SK-N-SH treated with all-trans-retinoic acid at 6 μM for 48 hours (cell line): Measurements from ENCODE around the gene STK33.

ENCODE experiments used
- ATAC-seq: fragments of 200-7000 bp; cut with Tn5 transposase; 3 replicates; pipeline ENCODE4 v1.9.1; 2020; ENCODE audit warnings: mild to moderate bottlenecking, moderate library complexity
- ARNTL ChIP-seq: fragments of 450-650 bp; formaldehyde crosslinking; IDR thresholded peaks from 2 replicates; pipeline ENCODE4 v1.5.0; 2020; ENCODE audit warnings: low read depth, mild to moderate bottlenecking, moderate library complexity, borderline replicate concordance
- BACH2 ChIP-seq: fragments of 250-450 bp; sonication (Bioruptor Pico); IDR thresholded peaks from 2 replicates; pipeline ENCODE4 v1.9.0; 2021; ENCODE audit warnings: mild to moderate bottlenecking, borderline replicate concordance
- CREB5 ChIP-seq: fragments of 250-450 bp; sonication (Bioruptor Pico); IDR thresholded peaks from 2 replicates; pipeline ENCODE4 v1.5.1; 2020; ENCODE audit warnings: low read depth, mild to moderate bottlenecking, moderate library complexity
- CSRNP3 ChIP-seq: fragments of 250-450 bp; sonication (Bioruptor Pico); IDR thresholded peaks from 2 replicates; pipeline ENCODE4 v1.5.1; 2021; ENCODE audit warnings: mild to moderate bottlenecking, moderate library complexity
- ESRRG ChIP-seq: fragments of 250-450 bp; sonication (Bioruptor Pico); IDR thresholded peaks from 2 replicates; pipeline ENCODE4 v1.6.1; 2021; ENCODE audit warnings: mild to moderate bottlenecking
- GLIS3 ChIP-seq: fragments of 250-450 bp; sonication (Bioruptor Pico); IDR thresholded peaks from 2 replicates; pipeline ENCODE4 v1.5.0; 2020; ENCODE audit warnings: mild to moderate bottlenecking, moderate library complexity
- ISL1 ChIP-seq: fragments of 250-450 bp; sonication (Bioruptor Pico); IDR thresholded peaks from 2 replicates; pipeline ENCODE4 v2.1.2; 2022; ENCODE audit warnings: mild to moderate bottlenecking, moderate library complexity
- OSR1 ChIP-seq: fragments of 250-450 bp; sonication (Bioruptor Pico); IDR thresholded peaks from 2 replicates; pipeline ENCODE4 v1.8.0; 2022; ENCODE audit warnings: moderate library complexity, mild to moderate bottlenecking, inconsistent platforms
- PATZ1 ChIP-seq: fragments of 250-450 bp; sonication (Bioruptor Pico); IDR thresholded peaks from 2 replicates; pipeline ENCODE4 v1.8.0; 2020; ENCODE audit warnings: mild to moderate bottlenecking, moderate library complexity, borderline replicate concordance
- POU6F1 ChIP-seq: fragments of 250-450 bp; sonication (Bioruptor Pico); IDR thresholded peaks from 2 replicates; pipeline ENCODE4 v1.8.0; 2021; ENCODE audit warnings: low read depth, mild to moderate bottlenecking, moderate library complexity, borderline replicate concordance
- SNAI2 ChIP-seq: fragments of 250-450 bp; sonication (Bioruptor Pico); IDR thresholded peaks from 2 replicates; pipeline ENCODE4 v1.5.0; 2020; ENCODE audit warnings: mild to moderate bottlenecking, moderate library complexity
- TCF4 ChIP-seq: fragments of 250-450 bp; sonication (Bioruptor Pico); IDR thresholded peaks from 2 replicates; pipeline ENCODE4 v1.8.0; 2021; ENCODE audit warnings: mild to moderate bottlenecking, moderate library complexity, borderline replicate concordance
- TOX ChIP-seq: fragments of 250-450 bp; sonication (Bioruptor Pico); IDR thresholded peaks from 2 replicates; pipeline ENCODE4 v1.8.0; 2021; ENCODE audit warnings: mild to moderate bottlenecking, moderate library complexity, borderline replicate concordance
- TSHZ2 ChIP-seq: fragments of 250-450 bp; sonication (Bioruptor Pico); IDR thresholded peaks from 2 replicates; pipeline ENCODE4 v1.5.0; 2020; ENCODE audit warnings: mild to moderate bottlenecking, moderate library complexity
- ZC3H10 ChIP-seq: fragments of 250-450 bp; sonication (Bioruptor Pico); IDR thresholded peaks from 2 replicates; pipeline ENCODE4 v1.5.1; 2021; ENCODE audit warnings: mild to moderate bottlenecking, moderate library complexity
- ZNF565 ChIP-seq: fragments of 450-650 bp; formaldehyde crosslinking; conservative IDR thresholded peaks from 2 replicates; pipeline ENCODE4 v1.5.0; 2020; ENCODE audit warnings: low read depth, mild to moderate bottlenecking, moderate library complexity
- ZNF8 ChIP-seq: fragments of 450-650 bp; formaldehyde crosslinking; IDR thresholded peaks from 2 replicates; pipeline ENCODE4 v1.5.0; 2020; ENCODE audit warnings: mild to moderate bottlenecking, moderate library complexity

The STK33 gene

GRCh38 chr11:8544807-8545206, 49.2 kb downstream of the STK33 start:
- ATAC-seq, result no peak
- no peak for TF ChIP-seq ESRRG (CRISPR knock-in tag)
- TF ChIP-seq ZNF565 (CRISPR knock-in tag), result no peak
- TF ChIP-seq BACH2 (CRISPR knock-in tag), result no peak
- no peak for TF ChIP-seq TSHZ2 (CRISPR knock-in tag)
- TF ChIP-seq TCF4 (CRISPR knock-in tag), result no peak
- TF ChIP-seq ZNF8, result no peak
- no peak for TF ChIP-seq OSR1
- TF ChIP-seq GLIS3, result no peak
- TF ChIP-seq CREB5 (CRISPR knock-in tag), result no peak
- no peak for TF ChIP-seq ARNTL (CRISPR knock-in tag)
- no peak for TF ChIP-seq TOX (CRISPR knock-in tag)
- TF ChIP-seq CSRNP3, result no peak

GRCh38 chr11:8543278-8543677, 50.8 kb downstream of the STK33 start:
- TF ChIP-seq ZNF565 (CRISPR knock-in tag), result no peak
- peak; percentile 52; the same call in 1 of the 2 replicates for TF ChIP-seq TCF4 (CRISPR knock-in tag)

GRCh38 chr11:8541448-8541847, 52.6 kb downstream of the STK33 start:
- no peak for ATAC-seq
- TF ChIP-seq TOX (CRISPR knock-in tag) (no peak), CSRNP3 (no peak), ISL1 (CRISPR knock-in tag) (no peak), BACH2 (CRISPR knock-in tag) (no peak), ZNF565 (CRISPR knock-in tag) (no peak), PATZ1 (CRISPR knock-in tag) (no peak), POU6F1 (CRISPR knock-in tag) (no peak), OSR1 (no peak), ZC3H10 (CRISPR knock-in tag) (no peak), SNAI2 (CRISPR knock-in tag) (no peak), TSHZ2 (CRISPR knock-in tag) (no peak), ZNF8 (no peak)

More at GRCh38 chr11:8543278-8543677, 50.8 kb downstream of the STK33 start:
- no peak for ATAC-seq
